ENCODE data around the gene CSAG2.
"Not testable (repeated sequence)": the region's sequence is repeated elsewhere in the genome, so short reads cannot be mapped to it uniquely, and the experiment has no call there.

The CSAG2 gene, protein sequence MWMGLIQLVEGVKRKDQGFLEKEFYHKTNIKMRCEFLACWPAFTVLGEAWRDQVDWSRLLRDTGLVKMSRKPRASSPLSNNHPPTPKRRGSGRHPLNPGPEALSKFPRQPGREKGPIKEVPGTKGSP

GRCh38 chrX:152709173-152709572 lies at the start of gene CSAG2:
Gene CSAG2 (minus strand): TSS chrX:152709273. CDS start chrX:152709112, 161 bp downstream.
- DNase-seq, result not testable (repeated sequence)

- not testable (repeated sequence) for DNase-seq
Observed at GRCh38 chrX:152754871-152755270, 45.8 kb upstream of the CSAG2 start.

GRCh38 chrX:152753686-152754650 lies 44.9 kb upstream of the CSAG2 start, which contains the start of gene MAGEA2:
Gene MAGEA2 (minus strand): TSS chrX:152753842. CDS start chrX:152751363, 2,479 bp downstream.
- DNase-seq, result not testable (repeated sequence)

GRCh38 chrX:152738560-152738959 lies 29.5 kb upstream of the CSAG2 start:
- no peak for DNase-seq

- DNase-seq, result not testable (repeated sequence)
Observed at GRCh38 chrX:152736528-152736927, 27.5 kb upstream of the CSAG2 start.

DNA sequence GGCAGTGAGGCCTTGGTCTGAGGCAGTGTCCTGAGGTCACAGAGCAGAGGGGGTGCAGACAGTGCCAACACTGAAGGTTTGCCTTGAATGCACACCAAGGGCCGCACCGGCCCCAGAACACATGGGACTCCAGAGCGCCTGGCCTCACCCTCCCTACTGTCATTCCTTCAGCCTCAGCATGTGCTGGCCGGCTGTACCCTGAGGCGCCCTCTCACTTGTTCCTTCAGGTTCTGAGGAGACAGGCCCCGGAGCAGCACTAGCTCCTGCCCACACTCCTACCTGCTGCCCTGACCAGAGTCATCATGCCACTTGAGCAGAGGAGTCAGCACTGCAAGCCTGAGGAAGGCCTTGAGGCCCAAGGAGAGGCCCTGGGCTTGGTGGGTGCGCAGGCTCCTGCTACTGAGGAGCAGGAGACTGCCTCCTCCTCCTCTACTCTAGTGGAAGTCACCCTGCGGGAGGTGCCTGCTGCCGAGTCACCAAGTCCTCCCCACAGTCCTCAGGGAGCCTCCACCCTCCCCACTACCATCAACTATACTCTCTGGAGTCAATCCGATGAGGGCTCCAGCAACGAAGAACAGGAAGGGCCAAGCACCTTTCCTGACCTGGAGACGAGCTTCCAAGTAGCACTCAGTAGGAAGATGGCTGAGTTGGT lies 26.9 kb upstream of the CSAG2 start:
- DNase-seq, result no peak

- no peak for DNase-seq
Observed at GRCh38 chrX:152735101-152735500, 26.0 kb upstream of the CSAG2 start.

DNA sequence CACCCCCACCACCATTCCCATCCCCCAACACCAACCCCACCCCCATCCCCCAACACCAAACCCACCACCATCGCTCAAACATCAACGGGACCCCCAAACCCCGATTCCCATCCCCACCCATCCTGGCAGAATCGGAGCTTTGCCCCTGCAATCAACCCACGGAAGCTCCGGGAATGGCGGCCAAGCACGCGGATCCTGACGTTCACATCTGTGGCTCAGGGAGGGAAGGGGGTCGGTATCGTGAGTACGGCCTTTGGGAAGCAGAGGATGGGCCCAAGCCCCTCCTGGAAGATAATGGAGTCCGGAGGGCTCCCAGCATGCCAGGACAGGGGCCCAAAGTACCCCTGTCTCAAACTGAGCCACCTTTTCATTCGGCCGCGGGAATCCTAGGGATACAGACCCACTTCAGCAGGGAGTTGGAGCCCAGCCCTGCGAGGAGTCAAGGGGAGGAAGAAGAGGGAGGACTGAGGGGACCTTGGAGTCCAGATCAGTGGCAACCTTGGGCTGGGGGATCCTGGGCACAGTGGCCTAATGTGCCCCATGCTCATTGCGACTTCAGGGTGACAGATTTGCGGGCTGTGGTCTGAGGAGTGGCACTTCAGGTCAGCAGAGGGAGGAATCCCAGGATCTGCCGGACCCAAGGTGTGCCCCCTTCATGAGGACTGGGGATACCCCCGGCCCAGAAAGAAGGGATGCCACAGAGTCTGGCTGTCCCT lies 25.2 kb upstream of the CSAG2 start:
- DNase-seq, result not testable (repeated sequence)

DNA sequence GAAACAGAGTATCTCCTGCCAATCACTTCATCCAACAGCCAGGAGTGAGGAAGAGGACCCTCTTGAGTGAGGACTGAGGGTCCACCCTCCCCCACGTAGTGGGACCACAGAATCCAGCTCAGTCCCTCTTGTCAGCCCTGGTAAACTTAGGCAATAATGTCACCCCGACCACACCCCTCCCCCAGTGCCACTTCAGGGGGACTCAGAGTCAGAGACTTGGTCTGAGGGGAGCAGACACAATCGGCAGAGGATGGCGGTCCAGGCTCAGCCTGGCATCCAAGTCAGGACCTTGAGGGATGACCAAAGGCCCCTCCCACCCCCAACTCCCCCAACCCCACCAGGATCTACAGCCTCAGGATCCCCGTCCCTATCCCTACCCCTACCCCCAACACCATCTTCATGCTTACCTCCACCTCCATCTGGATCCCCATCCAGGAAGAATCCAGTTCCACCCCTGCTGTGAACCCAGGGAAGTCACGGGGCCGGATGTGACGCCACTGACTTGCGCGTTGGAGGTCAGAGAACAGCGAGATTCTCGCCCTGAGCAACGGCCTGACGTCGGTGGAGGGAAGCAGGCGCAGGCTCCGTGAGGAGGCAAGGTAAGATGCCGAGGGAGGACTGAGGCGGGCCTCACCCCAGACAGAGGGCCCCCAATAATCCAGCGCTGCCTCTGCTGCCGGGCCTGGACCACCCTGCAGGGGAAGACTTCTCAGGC lies 24.3 kb upstream of the CSAG2 start, which contains the start of the genes CSAG1 and MAGEA12:
TSS of gene CSAG1 (minus strand) at position 461 of the 715 bp plus-strand sequence. CDS start 1,261 bp downstream, outside the sequence.
TSS of gene MAGEA12 (plus strand) at position 497 of the 715 bp plus-strand sequence. CDS start 2,405 bp downstream, outside the sequence.
- DNase-seq, result no peak

GRCh38 chrX:152725409-152725808 lies 16.3 kb upstream of the CSAG2 start:
- DNase-seq, result no peak

DNA sequence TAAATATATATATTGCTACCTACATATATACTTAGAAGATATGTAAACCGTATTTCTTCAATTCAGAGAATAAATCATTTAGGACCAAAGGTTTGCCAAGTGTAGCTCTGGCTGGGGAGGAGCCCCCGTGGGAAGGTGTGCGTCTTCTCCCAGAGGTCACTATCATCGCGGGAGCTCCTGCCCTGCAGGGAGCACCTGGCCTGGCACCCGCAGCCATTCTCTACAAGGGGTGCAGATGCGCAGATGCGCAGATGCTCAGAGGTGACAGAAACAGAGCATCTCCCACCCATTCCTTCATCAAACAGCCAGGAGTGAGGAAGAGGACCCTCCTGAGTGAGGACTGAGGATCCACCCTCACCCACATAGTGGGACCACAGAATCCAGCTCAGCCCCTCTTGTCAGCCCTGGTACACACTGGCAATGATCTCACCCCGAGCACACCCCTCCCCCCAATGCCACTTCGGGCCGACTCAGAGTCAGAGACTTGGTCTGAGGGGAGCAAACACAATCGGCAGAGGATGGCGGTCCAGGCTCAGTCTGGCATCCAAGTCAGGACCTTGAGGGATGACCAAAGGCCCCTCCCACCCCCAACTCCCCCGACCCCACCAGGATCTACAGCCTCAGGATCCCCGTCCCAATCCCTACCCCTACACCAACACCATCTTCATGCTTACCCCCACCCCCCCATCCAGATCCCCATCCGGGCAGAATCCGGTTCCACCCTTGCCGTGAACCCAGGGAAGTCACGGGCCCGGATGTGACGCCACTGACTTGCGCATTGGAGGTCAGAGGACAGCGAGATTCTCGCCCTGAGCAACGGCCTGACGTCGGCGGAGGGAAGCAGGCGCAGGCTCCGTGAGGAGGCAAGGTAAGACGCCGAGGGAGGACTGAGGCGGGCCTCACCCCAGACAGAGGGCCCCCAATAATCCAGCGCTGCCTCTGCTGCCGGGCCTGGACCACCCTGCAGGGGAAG lies 5.0 kb upstream of the CSAG2 start, which contains the start of gene MAGEA2B:
TSS of gene MAGEA2B (plus strand) at position 814 of the 973 bp plus-strand sequence. CDS start 2,479 bp downstream, outside the sequence.
- DNase-seq, result not testable (repeated sequence)

GRCh38 chrX:152713195-152713594 lies 4.1 kb upstream of the CSAG2 start:
- not testable (repeated sequence) for DNase-seq

- not testable (repeated sequence) for DNase-seq
Observed at GRCh38 chrX:152706500-152706899, 2.6 kb downstream of the CSAG2 start.

DNA sequence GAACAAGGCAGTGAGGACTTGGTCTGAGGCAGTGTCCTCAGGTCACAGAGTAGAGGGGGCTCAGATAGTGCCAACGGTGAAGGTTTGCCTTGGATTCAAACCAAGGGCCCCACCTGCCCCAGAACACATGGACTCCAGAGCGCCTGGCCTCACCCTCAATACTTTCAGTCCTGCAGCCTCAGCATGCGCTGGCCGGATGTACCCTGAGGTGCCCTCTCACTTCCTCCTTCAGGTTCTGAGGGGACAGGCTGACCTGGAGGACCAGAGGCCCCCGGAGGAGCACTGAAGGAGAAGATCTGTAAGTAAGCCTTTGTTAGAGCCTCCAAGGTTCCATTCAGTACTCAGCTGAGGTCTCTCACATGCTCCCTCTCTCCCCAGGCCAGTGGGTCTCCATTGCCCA lies 8.7 kb downstream of the CSAG2 start:
- DNase-seq, result not testable (repeated sequence)

- not testable (repeated sequence) for DNase-seq
Observed at GRCh38 chrX:152697952-152698931, 10.8 kb downstream of the CSAG2 start, which contains the start of gene MAGEA3. Gene MAGEA3 (plus strand): TSS chrX:152698794. CDS start chrX:152700833, 2,039 bp downstream.

GRCh38 chrX:152681012-152681411 lies 28.1 kb downstream of the CSAG2 start:
- not testable (repeated sequence) for DNase-seq

DNA sequence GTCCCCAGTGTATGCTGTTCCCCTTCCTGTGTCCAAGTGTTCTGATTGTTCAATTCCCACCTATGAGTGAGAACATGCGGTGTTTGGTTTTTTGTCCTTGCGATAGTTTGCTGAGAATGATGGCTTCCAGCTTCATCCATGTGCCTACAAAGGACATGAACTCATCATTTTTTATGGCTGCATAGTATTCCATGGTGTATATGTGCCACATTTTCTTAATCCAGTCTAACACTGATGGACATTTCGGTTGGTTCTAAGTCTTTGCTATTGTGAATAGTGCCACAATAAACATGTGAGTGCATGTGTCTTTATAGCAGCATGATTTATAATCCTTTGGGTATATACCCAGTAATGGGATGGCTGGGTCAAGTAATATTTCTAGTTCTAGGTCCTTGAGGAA lies 34.4 kb downstream of the CSAG2 start:
- not testable (repeated sequence) for DNase-seq

- no peak for DNase-seq
Observed at GRCh38 chrX:152674135-152674534, 34.9 kb downstream of the CSAG2 start.

GRCh38 chrX:152663086-152663485 lies 46.0 kb downstream of the CSAG2 start:
- no peak for DNase-seq

All from stimulated activated naive CD4-positive, alpha-beta T cell treated with Interleukin-2 at 50 U/mL for 16 hours (primary cell).